Cardiac septum (tissue), 1 donor: ENCODE data around the gene AK5. TPM values are rescaled to one million over a fixed set of nuclear protein-coding genes. Genes with fewer than 3 reads are reported as not detected.
"Not testable (repeated sequence)": the region's sequence is repeated elsewhere in the genome, so short reads cannot be mapped to it uniquely, and the experiment has no call there.

Experiments
- DNase-seq: peaks from one replicate; pipeline ENCODE4 v3.0.0-alpha.2; 2020; ENCODE audit warnings: low spot score
- intact Hi-C: fragments of 100-400 bp; cut with DNase I; formaldehyde crosslinking; loops from one replicate; pipeline ENCODE4 v1.14.0; 2022
- total RNA-seq: library from RNA; stranded (reverse); fragmentation: NEBNext Ultra II Directional; extraction: Animal tissue kit (Norgen Biotek cat#: 25700); gene quantifications from one replicate; pipeline ENCODE4 v1.2.1, GENCODE V29; 2021
- donor health status: DM: no; HTN: no; CAD: no.

Gene AK5
- total RNA-seq, 1 donor from 2014 or later, result 1.3 TPM

DNA sequence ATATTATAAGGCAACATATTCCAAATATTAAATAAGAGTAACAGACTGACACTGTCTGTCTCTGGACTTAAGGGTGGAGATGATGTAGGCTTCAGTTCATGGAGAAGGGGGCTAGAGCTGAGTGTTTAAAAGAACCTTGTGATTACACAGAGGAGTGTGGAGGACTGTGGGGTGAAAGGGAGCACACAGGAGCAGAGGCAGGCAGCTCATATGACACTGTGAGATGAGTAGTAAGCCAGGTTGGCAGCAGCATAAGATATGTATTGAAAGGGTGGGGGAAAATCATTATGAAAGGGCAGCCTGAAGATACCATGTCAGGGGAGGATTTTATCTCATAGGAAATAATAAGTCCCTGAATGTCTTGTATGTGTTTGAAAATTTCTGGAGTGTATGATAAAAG is 104.5 kb downstream of the AK5 start:
- no peak for DNase-seq
- intact Hi-C loops, result no loop called here

GRCh38 chr1:77387553-77387952 is 105.7 kb downstream of the AK5 start:
- intact Hi-C loops, result no loop called here
- DNase-seq, result no peak

DNA sequence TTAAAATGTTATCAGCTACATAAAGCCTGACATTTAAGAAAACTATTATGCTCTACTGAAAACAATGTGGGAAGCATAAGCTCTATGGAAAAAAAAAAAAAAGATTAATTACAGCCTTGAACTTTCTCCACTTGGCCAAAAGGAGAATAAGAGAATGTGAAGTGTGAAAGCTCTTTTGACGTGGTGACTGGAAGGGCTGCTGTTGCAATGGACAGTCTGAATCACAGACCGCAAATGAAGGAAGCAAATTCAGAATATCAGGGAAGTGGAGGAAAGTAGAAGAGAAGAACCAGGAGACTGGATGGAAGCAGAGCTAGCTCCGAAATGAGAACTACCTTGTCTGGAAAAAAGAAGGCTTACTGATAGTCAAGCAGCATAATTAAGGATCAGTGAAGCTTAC is 106.8 kb downstream of the AK5 start:
- no peak for DNase-seq
- intact Hi-C loops, result no loop called here

DNA sequence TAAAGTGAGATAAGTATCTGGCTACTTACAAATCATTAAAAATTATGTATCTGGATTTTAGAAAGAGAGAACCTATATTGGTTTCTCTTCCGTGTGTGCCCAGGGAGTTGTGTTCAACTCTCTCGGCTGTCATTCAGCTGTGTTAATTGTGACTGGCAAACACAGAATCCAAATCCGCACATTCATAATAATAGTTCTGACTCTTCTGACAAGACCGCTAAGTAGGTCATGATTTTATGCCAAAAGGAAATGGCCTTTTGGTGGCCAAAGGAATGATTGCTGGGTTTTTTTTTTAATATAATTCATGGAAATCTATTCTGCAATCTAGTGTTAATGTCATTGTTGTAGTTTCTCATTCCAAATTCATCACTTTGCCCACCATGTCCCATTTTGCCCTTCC is 110.7 kb downstream of the AK5 start:
- intact Hi-C loops, result no loop called here
- DNase-seq, result no peak

DNA sequence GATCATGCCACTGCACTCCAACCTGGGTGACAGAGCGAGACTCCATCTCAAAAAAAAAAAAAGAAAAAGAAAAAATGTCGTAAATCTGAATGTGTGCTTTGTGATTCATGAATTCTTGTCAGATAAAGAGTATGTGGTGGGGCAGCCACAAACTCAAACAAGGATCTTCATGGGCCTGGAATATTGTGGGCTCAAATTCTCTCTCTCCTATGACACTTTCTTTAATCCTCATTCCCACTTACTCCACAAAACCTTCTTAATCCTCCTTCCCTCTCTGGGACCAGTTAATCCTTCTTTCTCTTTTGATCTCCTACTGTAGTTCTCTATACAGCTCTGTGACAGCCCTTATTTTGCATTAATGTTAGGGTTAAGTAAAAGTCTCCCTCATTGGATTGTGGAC is 112.3 kb downstream of the AK5 start:
- DNase-seq, result no peak
- intact Hi-C loops, result no loop called here

- intact Hi-C loops, result no loop called here
- DNase-seq, result no peak
These were observed 113.2 kb downstream of the AK5 start for GRCh38 chr1:77395051-77395450.

DNA sequence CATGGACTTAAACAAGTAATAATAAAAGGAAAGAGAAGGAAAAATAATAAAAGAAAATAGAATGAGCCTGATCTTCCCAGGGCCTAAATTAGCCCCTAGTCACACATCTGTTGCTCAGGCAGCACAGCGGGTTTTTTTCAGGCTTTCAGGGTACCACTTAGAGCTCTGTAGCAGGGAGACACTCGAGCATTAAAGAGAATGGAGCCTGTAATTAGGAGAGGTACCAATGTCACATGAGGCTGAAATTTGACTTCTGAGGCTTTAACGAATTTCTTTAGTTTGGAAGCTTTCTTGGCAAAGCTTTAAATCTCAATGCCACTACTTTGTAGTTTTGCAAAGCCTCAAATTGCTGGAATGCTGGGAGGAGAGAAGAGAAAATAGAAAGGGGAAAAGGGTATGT is 116.3 kb downstream of the AK5 start:
- DNase-seq, result no peak
- intact Hi-C loops, result no loop called here

DNA sequence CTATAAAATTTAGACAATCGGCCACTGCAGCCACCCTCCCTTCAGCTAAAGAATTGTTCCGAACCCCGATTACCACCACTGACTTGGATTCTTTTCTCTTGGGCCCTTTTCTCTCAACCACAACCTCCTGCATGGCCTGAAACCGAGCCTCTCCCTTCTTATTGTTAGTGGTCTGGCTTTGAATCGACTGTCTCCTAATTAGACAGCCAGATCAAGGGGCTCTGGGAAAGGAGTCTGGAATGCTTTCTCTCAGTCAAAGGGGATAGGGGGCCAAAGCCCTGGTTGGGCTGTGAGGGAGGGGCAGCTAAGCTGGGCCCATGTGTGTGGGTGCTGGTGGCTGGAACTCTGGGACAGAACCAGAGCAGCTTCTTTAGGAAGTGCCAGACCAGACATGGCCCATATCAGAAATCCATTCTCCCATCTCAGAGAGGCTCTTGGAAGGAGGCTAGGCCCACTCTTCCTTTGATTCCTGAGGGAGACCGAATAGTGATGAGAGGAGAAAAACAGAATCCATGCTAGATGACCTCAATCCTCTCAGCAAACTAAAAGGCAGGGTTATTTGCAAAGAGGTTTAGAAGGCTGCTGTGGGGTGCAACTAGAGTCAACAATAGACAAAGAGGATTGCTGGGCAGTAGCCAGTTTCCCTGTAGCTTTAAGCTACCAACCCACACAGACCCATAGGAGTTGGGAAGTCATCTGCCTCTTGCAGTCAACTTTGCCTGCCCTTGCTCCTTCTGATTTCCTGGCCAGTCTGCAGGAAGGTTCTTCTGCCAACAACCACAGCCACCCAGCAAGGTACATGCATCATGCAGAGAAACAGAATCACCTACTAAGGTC is 117.6 kb downstream of the AK5 start:
- DNase-seq, result no peak
- intact Hi-C loops, result no loop called here

DNA sequence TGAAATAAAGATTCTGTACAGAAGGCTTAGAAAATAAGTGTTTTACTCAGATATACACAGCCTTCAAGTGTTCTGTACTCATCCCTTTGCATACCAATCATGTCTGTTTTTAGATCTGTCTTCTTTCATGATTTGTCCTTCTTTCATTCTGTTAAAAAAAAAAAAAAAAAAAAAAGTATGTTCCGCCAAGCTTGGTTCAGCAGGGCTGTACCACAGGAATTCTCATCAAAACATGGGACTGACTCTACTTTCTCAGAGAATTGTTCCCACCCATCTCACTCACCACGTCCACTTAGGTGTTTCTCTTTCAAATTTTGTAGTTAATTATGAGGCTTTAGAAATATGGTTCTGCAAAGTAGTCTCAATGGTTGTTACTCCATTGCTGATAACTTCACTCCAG is 119.0 kb downstream of the AK5 start:
- DNase-seq, result no peak
- intact Hi-C loops, result no loop called here

DNA sequence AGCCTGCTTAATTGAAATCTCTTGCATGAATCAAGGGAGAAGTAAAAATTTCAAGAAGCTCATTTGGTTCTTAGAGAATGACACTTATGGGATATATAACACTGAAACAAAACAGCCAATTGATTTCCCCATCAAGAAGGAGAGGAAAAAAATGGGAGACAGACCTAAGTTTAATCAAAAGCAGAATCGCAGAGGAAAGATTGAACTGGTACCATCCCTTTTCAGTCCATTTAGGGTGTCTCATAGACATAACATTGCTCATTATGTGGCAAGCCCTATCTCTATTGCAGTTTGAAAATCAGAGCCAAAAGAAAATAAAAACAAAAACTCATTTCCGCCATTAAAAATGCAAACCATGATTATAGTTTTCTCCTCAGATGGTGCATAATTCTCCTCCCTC is 119.6 kb downstream of the AK5 start:
- intact Hi-C loops, result no loop called here
- no peak for DNase-seq

- intact Hi-C loops, result no loop called here
- DNase-seq, result no peak
These were observed 123.4 kb downstream of the AK5 start for GRCh38 chr1:77405186-77405585.

GRCh38 chr1:77406661-77407060 is 124.8 kb downstream of the AK5 start:
- DNase-seq, result no peak
- intact Hi-C loops, result no loop called here

- intact Hi-C loops, result no loop called here
- no peak for DNase-seq
These were observed 126.0 kb downstream of the AK5 start for GRCh38 chr1:77407738-77408375.

GRCh38 chr1:77408933-77409332 is 127.1 kb downstream of the AK5 start:
- DNase-seq, intact Hi-C loops: not testable (repeated sequence)

- intact Hi-C loops, result no loop called here
- no peak for DNase-seq
These were observed 130.4 kb downstream of the AK5 start for GRCh38 chr1:77412069-77412819.

- intact Hi-C loops, result no loop called here
These were observed 131.2 kb downstream of the AK5 start for GRCh38 chr1:77412820-77413530.

DNA sequence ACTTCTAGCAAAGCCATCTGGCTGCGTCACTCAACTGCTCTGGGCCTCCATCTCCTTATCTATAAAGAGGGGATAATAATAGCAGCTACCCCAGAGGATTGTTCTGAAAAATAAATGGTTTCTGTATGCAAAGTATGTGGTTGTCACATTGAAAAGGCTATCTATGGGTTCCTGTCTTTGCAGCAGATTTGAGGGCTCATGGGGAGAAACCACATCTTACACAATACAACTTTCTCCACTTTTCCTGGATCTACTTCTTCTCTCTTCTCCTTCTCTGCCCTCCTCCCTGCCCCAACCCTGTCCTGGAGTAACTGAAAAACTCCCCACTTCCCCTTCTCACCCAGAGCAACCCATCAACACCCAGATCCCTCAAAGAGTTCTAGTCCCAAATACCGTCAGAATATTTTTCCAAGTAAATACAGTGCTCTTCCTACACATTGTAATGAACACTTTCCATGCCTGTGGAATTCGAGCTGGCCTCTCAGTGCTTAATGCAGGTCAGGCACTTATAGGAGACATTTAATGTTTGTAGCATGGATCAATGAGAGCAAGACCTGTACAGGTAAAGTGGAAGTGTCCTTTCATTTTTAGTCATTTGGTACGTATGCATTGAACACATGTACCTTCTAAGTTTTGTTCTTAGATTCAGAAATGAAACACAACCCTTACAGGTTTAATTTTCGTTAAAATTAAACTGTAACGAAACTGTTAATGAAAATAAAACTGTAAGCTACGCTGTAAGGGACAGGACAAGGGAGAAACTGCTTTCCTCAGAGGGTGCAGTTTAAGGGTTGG is 131.9 kb downstream of the AK5 start:
- DNase-seq, result no peak
- intact Hi-C loops, result no loop called here

More at GRCh38 chr1:77412820-77413530, 131.2 kb downstream of the AK5 start:
- DNase-seq, result no peak

GRCh38 chr1:77415579-77415978 is 133.8 kb downstream of the AK5 start:
- DNase-seq, result no peak
- intact Hi-C loops, result no loop called here
